ENCODE data around the gene MAML3. TPM values are rescaled to one million over a fixed set of nuclear protein-coding genes. Genes with fewer than 3 reads are reported as not detected.

The MAML3 gene
- polyA plus RNA-seq, 1 donor (not counting 4 experiments of a cell fraction or from before 2014, with no cell fraction given) = 0.68 TPM

GRCh38 chr4:139756391-139757180, 397.4 kb downstream of the MAML3 start:
- Histone ChIP-seq H3K27ac (ENCODE audit: control insufficient read depth, insufficient read depth, low read length) (no peak overlapping the region), H3K9ac (ENCODE audit: control insufficient read depth, extremely low read depth, insufficient read depth, low read length) (no peak overlapping the region), H4K20me1 (ENCODE audit: control insufficient read depth, extremely low read depth, insufficient read depth, low read length) (no peaks in the 10 kb centered on the region), H3K27me3 (ENCODE audit: control insufficient read depth, extremely low read depth, insufficient read depth, low read length) (no peaks in the 10 kb centered on the region), H3K4me1 (ENCODE audit: control insufficient read depth, extremely low read depth, insufficient read depth, low read length) (no peaks in the 10 kb centered on the region), H2AFZ (ENCODE audit: control insufficient read depth, low read length) (no peak overlapping the region), H3K79me2 (ENCODE audit: control insufficient read depth, insufficient read depth, low read length) (no peaks in the 10 kb centered on the region), H3K9me1 (ENCODE audit: control insufficient read depth, extremely low read depth, insufficient read depth, low read length) (no peaks in the 10 kb centered on the region), H3K9me3 (ENCODE audit: control insufficient read depth, low read depth, low read length) (no peaks in the 10 kb centered on the region), H3K4me3 (ENCODE audit: control insufficient read depth in 2 of 3, extremely low read depth in 1 of 3, insufficient read depth in 2 of 3, low read depth in 1 of 3, low read length in 3 of 3) (no peak overlapping the region), H3K36me3 (ENCODE audit: control insufficient read depth in 2 of 2, extremely low read depth in 1 of 2, insufficient read depth in 2 of 2, low read length in 2 of 2) (no peaks in the 10 kb centered on the region), H3K4me2 (ENCODE audit: control insufficient read depth, extremely low read depth, insufficient read depth, low read depth, low read length) (no peak overlapping the region)
- TF ChIP-seq, protein P1, sequence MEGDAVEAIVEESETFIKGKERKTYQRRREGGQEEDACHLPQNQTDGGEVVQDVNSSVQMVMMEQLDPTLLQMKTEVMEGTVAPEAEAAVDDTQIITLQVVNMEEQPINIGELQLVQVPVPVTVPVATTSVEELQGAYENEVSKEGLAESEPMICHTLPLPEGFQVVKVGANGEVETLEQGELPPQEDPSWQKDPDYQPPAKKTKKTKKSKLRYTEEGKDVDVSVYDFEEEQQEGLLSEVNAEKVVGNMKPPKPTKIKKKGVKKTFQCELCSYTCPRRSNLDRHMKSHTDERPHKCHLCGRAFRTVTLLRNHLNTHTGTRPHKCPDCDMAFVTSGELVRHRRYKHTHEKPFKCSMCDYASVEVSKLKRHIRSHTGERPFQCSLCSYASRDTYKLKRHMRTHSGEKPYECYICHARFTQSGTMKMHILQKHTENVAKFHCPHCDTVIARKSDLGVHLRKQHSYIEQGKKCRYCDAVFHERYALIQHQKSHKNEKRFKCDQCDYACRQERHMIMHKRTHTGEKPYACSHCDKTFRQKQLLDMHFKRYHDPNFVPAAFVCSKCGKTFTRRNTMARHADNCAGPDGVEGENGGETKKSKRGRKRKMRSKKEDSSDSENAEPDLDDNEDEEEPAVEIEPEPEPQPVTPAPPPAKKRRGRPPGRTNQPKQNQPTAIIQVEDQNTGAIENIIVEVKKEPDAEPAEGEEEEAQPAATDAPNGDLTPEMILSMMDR (optimal IDR thresholded peaks at IDR 0.05 in 1 of 3, IDR thresholded peaks at IDR 0.05 in 1 of 3, conservative IDR thresholded peaks at IDR 0.05 in 1 of 3; ENCODE audit: extremely low read depth in 1 of 3, insufficient read depth in 2 of 3, low read length in 3 of 3) = no peak
- TF ChIP-seq EZH2 (IDR thresholded peaks at IDR 0.05; ENCODE audit: low read length) = no peak
- dilution Hi-C loops (cut with MboI; ENCODE audit: extremely low pct_ligation_motif_present, low sequenced_read_pairs) = no loop called here
- no peak for FAIRE-seq
- DNase-seq (ENCODE audit: low read depth, low spot score) = no peak

GRCh38 chr4:139754938-139755337, 399.0 kb downstream of the MAML3 start:
- H3K79me2 ChIP-seq (ENCODE audit: control insufficient read depth, insufficient read depth, low read length) = no peaks in the 10 kb centered on the region
- H2AFZ ChIP-seq (ENCODE audit: control insufficient read depth, low read length) = no peak overlapping the region

More at GRCh38 chr4:139754938-139755337, 399.0 kb downstream of the MAML3 start:
- H3K36me3 ChIP-seq (ENCODE audit: control insufficient read depth in 2 of 2, extremely low read depth in 1 of 2, insufficient read depth in 2 of 2, low read length in 2 of 2) = no peaks in the 10 kb centered on the region
- no peaks in the 10 kb centered on the region for H3K4me1 ChIP-seq (ENCODE audit: control insufficient read depth, extremely low read depth, insufficient read depth, low read length)
- H3K4me2 ChIP-seq (ENCODE audit: control insufficient read depth, extremely low read depth, insufficient read depth, low read depth, low read length) = no peak overlapping the region
- FAIRE-seq = no peak
- no peak overlapping the region for H3K4me3 ChIP-seq (ENCODE audit: control insufficient read depth in 2 of 3, extremely low read depth in 1 of 3, insufficient read depth in 2 of 3, low read depth in 1 of 3, low read length in 3 of 3)
- no peak overlapping the region for H3K27ac ChIP-seq (ENCODE audit: control insufficient read depth, insufficient read depth, low read length)
- dilution Hi-C loops (cut with MboI; ENCODE audit: extremely low pct_ligation_motif_present, low sequenced_read_pairs) = no loop called here
- TF ChIP-seq, protein P1 (optimal IDR thresholded peaks at IDR 0.05 in 1 of 3, IDR thresholded peaks at IDR 0.05 in 1 of 3, conservative IDR thresholded peaks at IDR 0.05 in 1 of 3; ENCODE audit: extremely low read depth in 1 of 3, insufficient read depth in 2 of 3, low read length in 3 of 3) = no peak
- TF ChIP-seq EZH2 (IDR thresholded peaks at IDR 0.05; ENCODE audit: low read length) = no peak
- H3K9ac ChIP-seq (ENCODE audit: control insufficient read depth, extremely low read depth, insufficient read depth, low read length) = no peak overlapping the region
- H4K20me1 ChIP-seq (ENCODE audit: control insufficient read depth, extremely low read depth, insufficient read depth, low read length) = no peaks in the 10 kb centered on the region
- H3K9me3 ChIP-seq (ENCODE audit: control insufficient read depth, low read depth, low read length) = no peaks in the 10 kb centered on the region
- no peaks in the 10 kb centered on the region for H3K27me3 ChIP-seq (ENCODE audit: control insufficient read depth, extremely low read depth, insufficient read depth, low read length)
- no peak for DNase-seq (ENCODE audit: low read depth, low spot score)
- no peaks in the 10 kb centered on the region for H3K9me1 ChIP-seq (ENCODE audit: control insufficient read depth, extremely low read depth, insufficient read depth, low read length)
